B cell (primary cell): ENCODE measurements around the gene SDSL. TPM values are rescaled to one million over a fixed set of nuclear protein-coding genes. Genes with fewer than 3 reads are reported as not detected.

Source experiments
- ATAC-seq: fragments of 200-7000 bp; cut with Tn5 transposase; one replicate; pipeline ENCODE4 v1.10.0; 2021; ENCODE audit warnings: low read depth, mild to moderate bottlenecking, moderate number of reproducible peaks, moderate library complexity
- CTCF ChIA-PET: fragments of 350-600 bp; sonication (Branson Sonifier 250); formaldehyde crosslinking; loops from one replicate; lab custom pipeline; 2021; ENCODE audit warnings: antibody characterized with exemption, inconsistent platforms; lab: Charles Lee
- POLR2A ChIA-PET: fragments of 350-600 bp; sonication (Branson Sonifier 250); formaldehyde crosslinking; loops from one replicate; lab custom pipeline; 2021; ENCODE audit warnings: antibody characterized with exemption; lab: Charles Lee
- DNase-seq: peaks from one replicate; pipeline ENCODE4 v3.0.0; 2013
- H2AFZ ChIP-seq: 2 replicates; pipeline ENCODE4 v1.6.1; 2012; ENCODE audit warnings: mild to moderate bottlenecking, low read depth, low read length; ENCODE audit not compliant: insufficient read depth, poor library complexity, severe bottlenecking
- H3K27ac ChIP-seq, 2 donors: 1 replicate in 1 of 2; 2 replicates in 1 of 2; pipeline ENCODE4 v1.5.1; 2012 to 2013; ENCODE audit warnings: low read length in 2 of 2, mild to moderate bottlenecking in 2 of 2, moderate library complexity in 1 of 2
- H3K27me3 ChIP-seq, 4 experiments: fragments of 200-600 bp in 1 of 4; sonication (generic) in 1 of 4; replicated peaks in 1 of 4; 1 replicate in 2 of 4; 2 replicates in 2 of 4; pipeline versions ENCODE4 v1.6.1 to v1.7.0; 2013 to 2016; ENCODE audit warnings: low read length in 3 of 4, mild to moderate bottlenecking in 2 of 4, mixed read lengths in 1 of 4, moderate library complexity in 1 of 4; ENCODE audit not compliant: insufficient read depth in 4 of 4, control insufficient read depth in 3 of 4; ENCODE audit errors: control extremely low read depth in 1 of 4
- H3K36me3 ChIP-seq, 2 experiments: replicated peaks in 1 of 2; 1 replicate in 1 of 2; 2 replicates in 1 of 2; pipeline versions ENCODE4 v1.6.1 to v1.7.1; 2013; ENCODE audit warnings: low read length in 1 of 2; ENCODE audit not compliant: insufficient read depth in 2 of 2, control insufficient read depth in 1 of 2; ENCODE audit errors: control extremely low read depth in 1 of 2, extremely low read depth in 1 of 2
- H3K4me1 ChIP-seq, 2 donors: fragments of 200-600 bp in 1 of 2; sonication (generic) in 1 of 2; 1 replicate in 1 of 2; 2 replicates in 1 of 2; pipeline versions ENCODE4 v1.5.1 to v1.6.1; 2013 to 2017; ENCODE audit warnings: low read length in 2 of 2; ENCODE audit not compliant: control insufficient read depth in 2 of 2, insufficient read depth in 2 of 2
- H3K4me2 ChIP-seq: replicated peaks from 2 replicates; pipeline ENCODE3; 2012; ENCODE audit warnings: mild to moderate bottlenecking, low read depth, low read length; ENCODE audit not compliant: poor library complexity, severe bottlenecking
- H3K4me3 ChIP-seq, 5 experiments: fragments of 200-600 bp in 1 of 5; sonication (generic) in 1 of 5; 1 replicate in 3 of 5; 2 replicates in 2 of 5; pipeline versions ENCODE4 v1.5.1 to v1.7.0; 2011 to 2016; ENCODE audit warnings: low read length in 4 of 5, mild to moderate bottlenecking in 4 of 5, low read depth in 2 of 5, control low read depth in 1 of 5, moderate library complexity in 1 of 5; ENCODE audit not compliant: insufficient read depth in 1 of 5; ENCODE audit errors: control extremely low read depth in 1 of 5, extremely low read depth in 1 of 5
- H3K79me2 ChIP-seq: fragments of 200-600 bp; sonication (generic); one replicate; pipeline ENCODE4 v1.6.0; 2016; ENCODE audit warnings: low read length; ENCODE audit not compliant: control insufficient read depth, insufficient read depth
- H3K9ac ChIP-seq: fragments of 200-600 bp; sonication (generic); 2 replicates; pipeline ENCODE4 v1.6.1; 2017; ENCODE audit warnings: mild to moderate bottlenecking, low read length, moderate library complexity
- H3K9me3 ChIP-seq, 3 donors: one replicate each; pipeline versions ENCODE4 v1.6.1 to v1.7.1; 2013; ENCODE audit warnings: low read length in 2 of 3; ENCODE audit not compliant: control insufficient read depth in 2 of 3, insufficient read depth in 1 of 3; ENCODE audit errors: control extremely low read depth in 1 of 3
- H4K20me1 ChIP-seq: 2 replicates; pipeline ENCODE4 v1.6.0; 2012; ENCODE audit warnings: mild to moderate bottlenecking, low read length; ENCODE audit not compliant: insufficient read depth, control insufficient read depth, poor library complexity, severe bottlenecking
- H3K27ac Mint-ChIP-seq: one replicate; pipeline ENCODE4 v1.8.0; 2021; ENCODE audit warnings: mixed read lengths
- H3K27me3 Mint-ChIP-seq: one replicate; pipeline ENCODE4 v1.8.0; 2021; ENCODE audit warnings: mixed read lengths
- H3K4me1 Mint-ChIP-seq: one replicate; pipeline ENCODE4 v1.8.0; 2021; ENCODE audit warnings: mixed read lengths
- H3K4me3 Mint-ChIP-seq: one replicate; pipeline ENCODE4 v1.8.0; 2021; ENCODE audit warnings: mixed read lengths
- H3K9me3 Mint-ChIP-seq: one replicate; pipeline ENCODE4 v1.8.0; 2022; ENCODE audit warnings: mixed read lengths; ENCODE audit not compliant: insufficient read depth
- CTCF ChIP-seq: fragments of 200-600 bp; IDR thresholded peaks from one replicate; pipeline ENCODE4 v1.8.0; 2022; ENCODE audit warnings: antibody characterized with exemption, mild to moderate bottlenecking
- EZH2 ChIP-seq: IDR thresholded peaks from 2 replicates; pipeline ENCODE4 v1.6.1; 2012; ENCODE audit warnings: borderline replicate concordance, low read depth, mild to moderate bottlenecking, moderate library complexity, low read length; ENCODE audit not compliant: insufficient read depth, poor library complexity, severe bottlenecking
- WGBS: methylation state at CpG from one replicate; pipeline ENCODE4 v1.1.5; 2013; ENCODE audit warnings: missing lambda C conversion rate; ENCODE audit not compliant: insufficient coverage; 5-methylcytosine and 5-hydroxymethylcytosine counted together
- intact Hi-C: fragments of 100-400 bp; cut with micrococcal nuclease; formaldehyde crosslinking; loops from one replicate; pipeline ENCODE4 v1.10.0; 2022
- polyA minus RNA-seq: library from RNA; depleted of rRNA, polyadenylated mRNA; stranded (reverse); fragments of >200 nt; gene quantifications from 2 replicates; pipeline ENCODE4 v1.2.3, GENCODE V29; 2012
- polyA plus RNA-seq: library from polyadenylated mRNA; depleted of rRNA; stranded (reverse); fragments of >200 nt; gene quantifications from 2 replicates; pipeline ENCODE4 v1.2.3, GENCODE V29; 2012
- total RNA-seq, 2 donors: library from RNA; stranded (reverse); fragments of 120-200 nt in 1 of 2; gene quantifications; 1 replicate in 1 of 2; 2 replicates in 1 of 2; pipeline versions ENCODE4 v1.2.3 to v1.2.4, GENCODE V29; 2013 to 2022

Gene SDSL
- 0.64 and 1.1 TPM in 2 replicates for total RNA-seq
- not detected for total RNA-seq (2013)
- polyA plus RNA-seq: 0.15 TPM in 1 of 2 replicates, not detected in the other
- polyA minus RNA-seq: 0.57 and 1.5 TPM in 2 replicates

GRCh38 chr12:113422030-113422885 is at the start of gene SDSL:
TSS of gene SDSL (plus strand) at chr12:113422380. CDS start at chr12:113427983, 5,603 bp downstream.
- peak; percentile 74 for DNase-seq
- ChIA-PET POLR2A (interaction anchor here (0.5 kb wide), 1 partner anchor 14 kb away, joined by 4 read pairs; no protein-coding TSS in a partner anchor), CTCF (interaction anchor here (0.7 to 1.2 kb wide), 2 partner anchors 225 to 227 kb away, joined by 3 to 4 read pairs; no protein-coding TSS in a partner anchor)
- peaks cover 10 to 18% of the 10 kb centered on the region in 2 donors for H3K4me1 ChIP-seq
- H3K27me3 ChIP-seq: peaks cover 0 to 7% (median 2%) of the 10 kb centered on the region in 4 experiments
- WGBS: 26% methylated on average over 10 of the region's 13 CpGs
- Mint-ChIP-seq H3K4me3 (peak within 1 kb of the TSS; percentile 79), H3K9me3 (no peaks in the 10 kb centered on the region), H3K27ac (peak within 1 kb of the TSS; percentile 53), H3K27me3 (peaks cover 14% of the 10 kb centered on the region), H3K4me1 (peaks cover 20% of the 10 kb centered on the region)
- H4K20me1 ChIP-seq: no peaks in the 10 kb centered on the region
- intact Hi-C loops: loop anchor here (1.0 kb wide), 1 partner anchor 64 kb away; the partner anchor contains the start of gene PLBD2
- peak within 1 kb of the TSS; percentile 60 for H2AFZ ChIP-seq
- H3K79me2 ChIP-seq: no peaks in the 10 kb centered on the region
- no peak within 1 kb of the TSS for H3K27ac ChIP-seq
- no peak within 1 kb of the TSS for H3K9ac ChIP-seq
- peak within 1 kb of the TSS in 1 of 5 experiments; percentile 8 for H3K4me3 ChIP-seq
- no peaks in the 10 kb centered on the region for H3K9me3 ChIP-seq
- peak within 1 kb of the TSS; percentile 59 for H3K4me2 ChIP-seq
- TF ChIP-seq CTCF (no peak), EZH2 (no peak)
- peak; percentile 93 for ATAC-seq
- H3K36me3 ChIP-seq: no peaks in the 10 kb centered on the region

- H3K79me2 ChIP-seq: no peaks in the 10 kb centered on the region
- peaks cover 0 to 3% (median 0%) of the 10 kb centered on the region in 3 donors for H3K9me3 ChIP-seq
- H3K27ac ChIP-seq: no peak overlapping the region
- H3K36me3 ChIP-seq: peaks cover 0 to 11% of the 10 kb centered on the region in 2 experiments
- Mint-ChIP-seq H3K4me3 (no peak overlapping the region), H3K27ac (no peak overlapping the region), H3K27me3 (no peaks in the 10 kb centered on the region), H3K4me1 (peaks cover 9% of the 10 kb centered on the region), H3K9me3 (no peaks in the 10 kb centered on the region)
- peaks cover 0 to 7% of the 10 kb centered on the region in 2 donors for H3K4me1 ChIP-seq
- intact Hi-C loops: no loop called here
- no peak overlapping the region for H3K9ac ChIP-seq
- ChIA-PET CTCF (no interaction called here), POLR2A (no interaction called here)
- 100% methylated on average over 3 of the region's 3 CpGs for WGBS
- TF ChIP-seq CTCF (no peak), EZH2 (no peak)
- no peak overlapping the region for H3K4me2 ChIP-seq
- no peaks in the 10 kb centered on the region for H4K20me1 ChIP-seq
- H2AFZ ChIP-seq: no peak overlapping the region
- H3K27me3 ChIP-seq: no peaks in the 10 kb centered on the region
- DNase-seq: no peak
- no peak overlapping the region for H3K4me3 ChIP-seq
- ATAC-seq: no peak
Observed at GRCh38 chr12:113373440-113373839, 48.7 kb upstream of the SDSL start.
